Dendritic cell treated with granulocyte-macrophage colony-stimulating factor and Interleukin-4, amounts not matched to agents 40 ng/mL and 50 ng/mL, for 4 days (primary cell): ENCODE data around the gene GCK.

ENCODE experiments used
- H3K27ac Mint-ChIP-seq: one replicate; pipeline ENCODE4 v1.8.0; 2022; ENCODE audit warnings: mild to moderate bottlenecking, mixed read lengths
- H3K27me3 Mint-ChIP-seq: one replicate; pipeline ENCODE4 v1.8.0; 2022; ENCODE audit warnings: mild to moderate bottlenecking, mixed read lengths
- H3K36me3 Mint-ChIP-seq: one replicate; pipeline ENCODE4 v1.8.0; 2022; ENCODE audit warnings: low read depth, mixed read lengths
- H3K4me1 Mint-ChIP-seq: one replicate; pipeline ENCODE4 v1.8.0; 2022; ENCODE audit warnings: low read depth, mixed read lengths
- H3K4me3 Mint-ChIP-seq: one replicate; pipeline ENCODE4 v1.8.0; 2022; ENCODE audit warnings: mild to moderate bottlenecking, moderate library complexity, mixed read lengths
- H3K9me3 Mint-ChIP-seq: one replicate; pipeline ENCODE4 v1.8.0; 2022; ENCODE audit warnings: mixed read lengths
- intact Hi-C: fragments of 100-400 bp; cut with micrococcal nuclease; formaldehyde crosslinking; loops from one replicate; pipeline ENCODE4 v1.15.0; 2022

GCK gene

GRCh38 chr7:44145479-44145968 lies 43.7 kb downstream of the GCK start:
- H3K36me3 Mint-ChIP-seq: no peaks in the 10 kb centered on the region

GRCh38 chr7:44144968-44145478 lies 44.2 kb downstream of the GCK start:
- no peak overlapping the region for H3K27ac Mint-ChIP-seq
- H3K27me3 Mint-ChIP-seq: peaks cover 46% of the 10 kb centered on the region
- intact Hi-C loops: no loop called here
- no peaks in the 10 kb centered on the region for H3K36me3 Mint-ChIP-seq
- peaks cover 17% of the 10 kb centered on the region for H3K4me1 Mint-ChIP-seq
- H3K4me3 Mint-ChIP-seq: peak overlapping the region; percentile 57
- H3K9me3 Mint-ChIP-seq: no peaks in the 10 kb centered on the region

More at GRCh38 chr7:44145479-44145968, 43.7 kb downstream of the GCK start:
- Mint-ChIP-seq H3K9me3 (no peaks in the 10 kb centered on the region), H3K4me1 (peaks cover 17% of the 10 kb centered on the region), H3K27me3 (peaks cover 46% of the 10 kb centered on the region), H3K4me3 (peak overlapping the region; percentile 57), H3K27ac (no peak overlapping the region)
- intact Hi-C loops: no loop called here

DNA sequence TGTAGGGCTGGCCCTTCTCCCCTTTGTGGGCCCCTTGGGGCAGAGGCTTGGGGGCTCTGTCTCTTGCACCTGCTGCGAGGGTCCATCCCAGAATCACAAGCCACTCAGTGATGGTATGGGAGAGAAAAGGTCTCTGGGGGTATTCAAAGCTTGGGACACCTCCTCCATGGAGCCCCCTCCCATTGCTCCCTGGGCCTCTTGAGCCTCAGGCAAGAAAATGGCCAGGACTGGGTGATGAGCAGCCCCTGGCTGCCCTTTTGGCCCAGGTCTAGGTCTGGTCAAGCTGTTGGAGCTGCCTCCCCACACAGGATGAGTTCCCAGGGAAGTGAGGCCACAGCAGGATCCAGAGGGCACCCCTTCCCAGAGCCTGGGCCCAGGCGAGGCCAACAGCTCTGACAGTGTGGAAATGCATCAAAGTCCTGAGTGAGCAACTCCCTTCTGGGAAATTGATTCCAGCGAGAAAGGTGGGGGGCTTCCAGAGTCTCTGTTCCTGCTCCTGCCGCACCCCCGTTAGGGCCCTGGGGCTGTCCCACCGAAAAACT lies 44.7 kb downstream of the GCK start:
- Mint-ChIP-seq H3K4me1 (peaks cover 17% of the 10 kb centered on the region), H3K4me3 (no peak overlapping the region), H3K36me3 (no peaks in the 10 kb centered on the region), H3K27ac (no peak overlapping the region), H3K27me3 (peaks cover 46% of the 10 kb centered on the region), H3K9me3 (no peaks in the 10 kb centered on the region)
- intact Hi-C loops: no loop called here

GRCh38 chr7:44143646-44144250 lies 45.5 kb downstream of the GCK start:
- H3K27ac Mint-ChIP-seq: no peak overlapping the region

DNA sequence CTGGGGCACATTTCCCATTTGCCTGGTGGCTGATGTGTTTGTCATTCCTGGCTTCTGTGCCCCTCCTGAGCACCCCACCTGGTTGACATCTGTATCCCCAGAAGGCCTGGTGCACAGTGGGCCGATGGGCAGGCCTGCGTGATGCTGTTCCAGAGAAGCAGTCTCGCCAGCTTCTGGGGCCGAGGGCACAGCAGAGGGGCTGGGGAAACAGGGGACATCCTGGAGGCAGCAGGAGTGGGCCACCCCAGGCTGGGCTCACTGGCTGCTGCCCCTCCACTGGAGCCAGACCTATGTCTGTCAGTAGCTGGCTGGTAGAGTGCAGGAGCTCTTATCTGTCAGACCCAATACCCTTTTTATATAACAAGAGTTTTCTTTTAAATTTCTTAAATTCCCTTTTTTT lies 47.2 kb downstream of the GCK start:
- Mint-ChIP-seq H3K27me3 (peaks cover 35% of the 10 kb centered on the region), H3K36me3 (no peaks in the 10 kb centered on the region), H3K4me3 (no peak overlapping the region), H3K27ac (no peak overlapping the region), H3K4me1 (peaks cover 17% of the 10 kb centered on the region), H3K9me3 (no peaks in the 10 kb centered on the region)
- intact Hi-C loops: no loop called here

More at GRCh38 chr7:44143646-44144250, 45.5 kb downstream of the GCK start:
- H3K4me1 Mint-ChIP-seq: peaks cover 17% of the 10 kb centered on the region
- H3K9me3 Mint-ChIP-seq: no peaks in the 10 kb centered on the region
- intact Hi-C loops: no loop called here
- no peak overlapping the region for H3K4me3 Mint-ChIP-seq
- peaks cover 45% of the 10 kb centered on the region for H3K27me3 Mint-ChIP-seq
- H3K36me3 Mint-ChIP-seq: no peaks in the 10 kb centered on the region

GRCh38 chr7:44141221-44141850 lies 47.9 kb downstream of the GCK start, which contains the start of gene MYL7:
TSS of gene MYL7 (minus strand) at chr7:44141332. CDS start at chr7:44141305, 27 bp downstream.
- Mint-ChIP-seq H3K4me3 (no peak within 1 kb of the TSS), H3K27me3 (peaks cover 30% of the 10 kb centered on the region), H3K27ac (peak within 1 kb of the TSS; percentile 12), H3K4me1 (peaks cover 14% of the 10 kb centered on the region), H3K9me3 (no peaks in the 10 kb centered on the region), H3K36me3 (no peaks in the 10 kb centered on the region)
- intact Hi-C loops: no loop called here

DNA sequence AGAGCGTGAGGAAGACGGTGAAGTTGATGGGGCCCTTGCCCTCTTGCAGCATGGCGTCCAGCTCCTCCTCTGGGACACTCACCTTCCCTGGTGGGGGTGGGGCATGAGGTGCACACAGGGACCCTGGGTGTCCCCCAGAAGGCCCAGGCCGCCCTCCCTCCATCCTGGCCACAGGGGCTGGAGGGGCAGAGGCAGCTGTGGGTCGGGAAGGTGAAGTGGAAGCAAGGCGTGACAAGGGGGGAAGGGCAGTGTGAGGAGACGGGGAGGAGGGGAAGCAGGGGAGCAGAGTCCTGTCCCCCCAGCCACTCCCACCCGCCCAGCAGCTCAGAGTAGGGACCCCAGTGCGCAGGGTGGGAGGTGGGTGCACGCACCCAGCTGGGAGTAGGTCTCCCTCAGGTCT lies 48.9 kb downstream of the GCK start:
- H3K4me3 Mint-ChIP-seq: no peak overlapping the region

DNA sequence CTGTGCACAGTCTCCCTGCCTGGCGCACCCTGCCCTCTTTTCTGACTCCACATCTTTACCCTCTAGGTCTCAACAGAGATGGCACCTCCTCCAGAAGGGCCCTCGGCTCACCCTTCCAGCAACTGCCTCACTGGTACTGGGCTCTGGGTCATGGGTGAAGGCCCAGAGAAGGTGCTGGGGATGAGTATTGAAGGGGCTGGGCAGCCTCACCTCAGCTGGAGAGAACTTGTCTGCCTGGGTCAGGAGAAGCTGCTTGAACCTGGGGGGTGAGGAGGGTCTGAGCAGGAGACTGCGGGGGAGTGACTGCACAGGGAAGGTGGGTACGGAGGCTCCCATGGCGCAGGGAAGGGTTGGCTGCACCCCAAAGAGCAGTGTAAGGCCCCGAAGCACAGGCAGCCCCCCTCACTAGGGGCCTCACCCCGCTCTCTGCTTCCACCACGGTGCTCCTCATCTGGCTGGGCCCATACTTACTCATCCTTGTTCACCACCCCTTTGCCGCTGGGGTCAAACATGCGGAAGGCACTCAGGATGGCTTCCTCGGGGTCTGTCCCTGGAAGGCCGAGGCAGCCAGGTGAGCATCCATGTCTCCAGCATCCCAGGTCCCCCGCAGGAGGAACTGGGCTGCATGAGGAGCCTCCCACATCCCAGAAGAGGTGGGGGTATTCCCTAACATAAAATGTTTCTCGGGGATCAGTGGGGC lies 49.8 kb downstream of the GCK start:
- no peak overlapping the region for H3K27ac Mint-ChIP-seq
- H3K4me3 Mint-ChIP-seq: no peak overlapping the region
- intact Hi-C loops: no loop called here
- peaks cover 12% of the 10 kb centered on the region for H3K27me3 Mint-ChIP-seq
- H3K9me3 Mint-ChIP-seq: no peaks in the 10 kb centered on the region
- no peaks in the 10 kb centered on the region for H3K36me3 Mint-ChIP-seq
- no peaks in the 10 kb centered on the region for H3K4me1 Mint-ChIP-seq

More for the DNA sequence above, 48.9 kb downstream of the GCK start:
- Mint-ChIP-seq H3K36me3 (no peaks in the 10 kb centered on the region), H3K27ac (peak overlapping the region; percentile 12), H3K4me1 (peaks cover 4% of the 10 kb centered on the region), H3K9me3 (no peaks in the 10 kb centered on the region), H3K27me3 (peaks cover 21% of the 10 kb centered on the region)
- intact Hi-C loops: no loop called here

DNA sequence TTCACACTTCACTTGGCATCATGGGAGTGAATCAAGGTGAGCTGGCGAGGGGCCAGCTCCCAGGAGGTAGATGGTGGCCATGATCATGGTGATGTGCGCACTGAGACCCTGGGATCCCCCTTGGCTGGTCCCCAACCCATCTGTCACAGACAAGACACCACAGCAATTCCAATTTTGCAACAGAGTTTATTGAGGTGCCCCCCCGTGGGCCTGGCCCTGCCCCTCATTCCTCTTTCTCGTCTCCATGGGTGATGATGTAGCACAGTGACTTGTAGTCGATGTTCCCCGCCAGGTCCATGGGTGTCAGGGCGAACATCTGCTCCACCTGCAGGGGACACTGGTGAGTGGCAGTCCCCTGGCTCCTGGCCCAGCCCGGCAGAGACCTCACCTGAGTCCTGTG lies 50.5 kb downstream of the GCK start:
- no peak overlapping the region for H3K27ac Mint-ChIP-seq
- no peaks in the 10 kb centered on the region for H3K4me1 Mint-ChIP-seq
- no peaks in the 10 kb centered on the region for H3K36me3 Mint-ChIP-seq
- no peak overlapping the region for H3K4me3 Mint-ChIP-seq
- no peaks in the 10 kb centered on the region for H3K9me3 Mint-ChIP-seq
- H3K27me3 Mint-ChIP-seq: peaks cover 5% of the 10 kb centered on the region
- intact Hi-C loops: no loop called here

DNA sequence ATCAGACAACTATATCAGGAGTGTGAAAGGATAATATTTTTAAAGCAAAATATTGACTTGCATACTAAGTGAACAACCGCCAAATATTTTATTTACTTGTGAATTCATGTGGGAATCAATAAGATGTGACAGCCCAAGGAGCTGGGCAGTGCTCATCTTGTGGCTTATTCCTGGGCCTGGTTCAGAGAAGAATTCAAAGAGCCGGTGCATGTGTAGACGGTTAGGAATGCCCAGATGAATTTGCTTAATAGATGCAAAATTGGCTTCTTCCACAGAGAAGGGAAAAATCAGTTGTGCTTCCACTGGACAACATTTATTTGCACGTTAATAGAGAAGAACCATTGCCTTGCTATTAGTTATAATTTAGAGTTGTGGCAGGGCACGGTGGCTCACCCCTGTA lies 52.5 kb downstream of the GCK start:
- intact Hi-C loops: no loop called here
- H3K9me3 Mint-ChIP-seq: no peaks in the 10 kb centered on the region
- no peak overlapping the region for H3K27ac Mint-ChIP-seq
- no peaks in the 10 kb centered on the region for H3K36me3 Mint-ChIP-seq
- H3K4me3 Mint-ChIP-seq: no peak overlapping the region
- no peaks in the 10 kb centered on the region for H3K4me1 Mint-ChIP-seq
- no peaks in the 10 kb centered on the region for H3K27me3 Mint-ChIP-seq

DNA sequence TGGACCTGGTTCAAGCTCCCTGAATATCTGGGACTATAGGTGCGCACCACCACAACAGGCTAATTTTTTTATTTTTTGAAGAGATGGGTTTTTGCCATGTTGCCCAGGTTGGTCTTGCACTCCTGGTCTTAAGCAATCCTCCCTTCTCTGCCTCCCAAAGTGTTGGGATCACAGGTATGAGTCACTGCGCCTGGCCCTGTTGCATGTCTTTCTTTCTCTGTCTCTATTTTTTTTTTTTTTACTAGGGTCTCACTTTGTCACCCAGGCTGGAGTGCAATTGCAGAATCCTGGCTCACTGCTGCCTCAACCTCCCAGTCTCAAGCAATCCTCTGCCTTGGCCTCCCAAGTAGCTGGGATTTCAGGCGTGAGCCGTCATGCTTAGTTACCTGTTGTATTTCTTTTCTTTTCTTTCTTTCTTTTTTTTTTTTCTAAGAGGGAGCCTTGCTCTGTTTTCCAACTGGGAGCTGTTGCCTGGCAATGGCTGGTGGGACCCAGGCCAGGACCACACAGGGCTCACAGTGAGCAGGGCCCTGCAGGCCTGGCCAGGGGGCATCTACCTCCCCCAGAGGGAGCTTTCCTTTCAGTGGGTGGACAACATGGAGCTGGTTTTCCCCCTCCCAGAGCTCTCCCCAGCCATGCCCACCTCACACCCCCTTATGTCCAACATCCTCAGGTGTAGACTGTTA lies 54.2 kb downstream of the GCK start:
- no peaks in the 10 kb centered on the region for H3K4me1 Mint-ChIP-seq
- H3K9me3 Mint-ChIP-seq: no peaks in the 10 kb centered on the region
- no peak overlapping the region for H3K27ac Mint-ChIP-seq
- intact Hi-C loops: no loop called here
- H3K4me3 Mint-ChIP-seq: no peak overlapping the region
- H3K36me3 Mint-ChIP-seq: no peaks in the 10 kb centered on the region
- H3K27me3 Mint-ChIP-seq: no peaks in the 10 kb centered on the region

- Mint-ChIP-seq H3K4me1 (no peaks in the 10 kb centered on the region), H3K36me3 (no peaks in the 10 kb centered on the region), H3K27me3 (no peaks in the 10 kb centered on the region), H3K4me3 (no peak overlapping the region), H3K9me3 (no peaks in the 10 kb centered on the region), H3K27ac (no peak overlapping the region)
- intact Hi-C loops: no loop called here
Measured at GRCh38 chr7:44133295-44133694, 55.9 kb downstream of the GCK start.

- intact Hi-C loops: no loop called here
- Mint-ChIP-seq H3K4me3 (no peak overlapping the region), H3K36me3 (no peaks in the 10 kb centered on the region), H3K27me3 (no peaks in the 10 kb centered on the region), H3K27ac (no peak overlapping the region), H3K4me1 (peaks cover 9% of the 10 kb centered on the region), H3K9me3 (no peaks in the 10 kb centered on the region)
Measured at GRCh38 chr7:44132039-44132438, 57.2 kb downstream of the GCK start.
